Measurements from ENCODE around the gene CBFA2T2.
"Not testable (repeated sequence)": the region's sequence is repeated elsewhere in the genome, so short reads cannot be mapped to it uniquely, and the experiment has no call there.

Gene CBFA2T2

DNA sequence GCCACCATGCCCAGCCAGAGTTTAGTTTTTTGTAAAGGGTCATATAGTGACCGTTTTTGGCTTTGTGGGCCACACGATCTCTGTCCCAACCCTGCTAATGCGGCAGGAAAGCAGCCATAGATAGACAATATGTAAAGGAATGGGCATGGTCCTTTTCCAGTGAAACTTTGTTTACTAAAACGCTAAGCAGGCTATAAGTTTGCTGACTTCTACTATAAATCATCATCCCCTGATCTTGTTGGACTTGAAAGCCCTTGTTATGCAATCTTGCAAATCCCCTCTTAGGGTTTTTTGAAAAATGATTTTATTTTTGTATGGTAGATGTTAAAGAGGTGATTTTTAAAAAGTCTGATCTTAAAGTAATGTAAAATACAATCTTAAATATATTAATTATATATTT lies 63.6 kb downstream of the CBFA2T2 start:
- DNase-seq: no peak

DNA sequence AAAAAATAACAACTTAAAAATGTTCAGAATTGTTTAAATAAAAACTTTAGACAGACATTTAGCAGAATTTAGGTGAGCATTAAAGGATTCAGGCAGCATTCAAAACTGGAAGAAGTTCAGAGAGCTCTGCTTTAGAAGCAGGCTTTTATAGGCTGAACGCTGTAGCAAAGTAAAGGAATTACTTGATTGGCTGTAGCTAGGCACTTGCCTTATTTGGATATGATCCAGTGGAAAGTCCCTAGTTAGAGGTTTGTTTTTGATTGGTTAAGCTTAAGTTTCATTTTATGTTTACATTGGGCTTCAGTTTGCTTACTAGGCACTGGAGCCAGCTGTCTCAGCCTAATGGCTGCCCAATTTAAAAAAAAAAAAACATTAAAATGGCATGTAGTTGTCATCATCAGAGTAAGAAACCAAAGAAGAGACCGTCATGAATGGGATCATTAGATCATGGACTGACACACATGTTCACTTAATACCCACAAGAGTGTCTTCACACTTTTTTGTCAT lies 65.1 kb downstream of the CBFA2T2 start:
- DNase-seq: peak; percentile 97

DNA sequence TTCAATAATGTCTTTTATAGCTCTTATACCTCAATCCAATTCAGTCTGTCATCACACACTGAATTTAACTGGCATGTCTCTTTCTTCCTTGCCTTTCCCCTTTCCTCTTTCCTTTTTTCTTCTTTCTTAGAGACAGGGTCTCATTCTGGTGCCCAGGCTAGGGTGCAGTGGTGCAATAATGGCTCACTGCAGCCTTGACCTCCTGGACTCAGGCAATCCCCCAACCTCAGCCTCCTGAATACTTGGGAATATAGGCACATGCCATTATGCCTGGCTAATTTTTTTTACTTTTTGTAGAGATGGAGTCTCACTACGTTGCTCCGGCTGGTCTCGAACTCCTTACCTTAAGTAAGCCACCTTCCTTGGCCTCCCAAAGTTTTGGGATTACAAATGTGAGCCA lies 65.9 kb downstream of the CBFA2T2 start:
- DNase-seq: no peak

DNA sequence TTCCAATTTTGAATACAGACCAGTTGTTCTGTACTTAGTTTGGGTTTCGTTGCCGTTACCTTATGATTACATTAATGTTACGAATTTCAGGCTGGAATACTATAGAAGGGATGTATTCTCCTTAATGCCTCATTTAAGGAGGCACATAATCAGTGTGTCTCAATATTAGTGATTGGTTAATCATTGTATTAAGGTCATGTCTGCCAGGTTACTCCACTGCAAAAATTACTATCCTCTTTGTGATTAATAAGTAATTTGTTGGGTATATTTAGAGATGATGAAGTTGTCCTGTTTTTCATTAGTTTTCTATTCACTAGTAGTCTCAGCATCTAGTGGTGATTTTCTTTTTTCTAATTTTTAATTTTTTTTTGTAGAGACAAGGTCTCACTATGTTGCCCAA lies 66.3 kb downstream of the CBFA2T2 start:
- no peak for DNase-seq

DNA sequence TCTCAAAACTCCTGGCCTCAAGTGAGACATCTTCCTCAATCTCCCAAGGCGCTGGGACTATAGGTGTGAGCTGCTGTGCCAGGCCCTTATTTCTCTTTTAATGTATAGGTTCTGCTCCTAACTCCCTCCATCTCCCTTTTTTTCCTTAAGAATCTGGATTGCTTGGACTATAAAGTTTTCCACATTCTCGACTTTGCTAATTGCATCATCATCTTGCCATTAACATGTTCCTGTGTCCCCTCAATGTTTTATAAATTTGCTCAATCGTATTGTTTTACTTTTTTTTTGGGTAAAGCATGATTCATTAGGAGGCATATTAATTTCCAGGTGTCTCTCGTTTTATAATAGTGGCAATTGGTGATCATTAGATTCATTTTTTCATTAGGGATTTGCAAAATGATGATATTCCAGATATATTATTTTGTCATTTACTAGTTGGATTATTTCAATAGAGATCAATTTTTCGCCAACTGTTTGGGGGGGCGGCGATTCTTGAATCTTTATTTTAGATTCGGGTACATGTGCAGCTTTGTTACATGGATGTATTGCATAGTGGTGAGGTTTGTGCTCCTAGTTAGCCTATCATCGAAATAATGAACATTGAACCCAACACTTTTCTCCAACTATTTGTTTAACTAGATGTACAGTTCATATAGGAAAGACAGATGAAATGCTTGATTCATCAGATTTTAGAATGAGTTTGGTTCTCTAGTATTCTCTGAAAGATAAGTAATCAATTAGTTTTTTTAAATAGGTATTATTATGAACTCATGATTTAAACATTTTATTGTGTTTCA lies 68.7 kb downstream of the CBFA2T2 start:
- DNase-seq: no peak

DNA sequence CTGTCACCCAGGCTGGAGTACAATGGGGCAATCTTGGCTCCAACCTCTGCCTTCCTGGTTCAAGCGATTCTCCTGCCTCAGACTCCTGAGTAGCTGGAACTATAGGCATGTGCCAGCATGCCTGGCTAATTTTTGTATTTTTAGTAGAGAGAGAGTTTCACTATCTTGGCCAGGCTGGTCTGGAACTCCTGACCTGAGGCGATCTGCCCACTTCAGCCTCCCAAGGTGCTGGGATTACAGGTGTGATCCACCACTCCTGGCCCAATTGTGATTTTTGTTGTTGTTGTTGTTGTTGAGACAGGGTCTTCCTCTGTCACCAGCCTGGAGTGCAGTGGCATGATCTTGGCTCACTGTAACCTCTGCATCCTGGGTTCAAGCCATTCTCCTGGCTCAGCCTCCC lies 69.3 kb downstream of the CBFA2T2 start:
- DNase-seq: no peak

DNA sequence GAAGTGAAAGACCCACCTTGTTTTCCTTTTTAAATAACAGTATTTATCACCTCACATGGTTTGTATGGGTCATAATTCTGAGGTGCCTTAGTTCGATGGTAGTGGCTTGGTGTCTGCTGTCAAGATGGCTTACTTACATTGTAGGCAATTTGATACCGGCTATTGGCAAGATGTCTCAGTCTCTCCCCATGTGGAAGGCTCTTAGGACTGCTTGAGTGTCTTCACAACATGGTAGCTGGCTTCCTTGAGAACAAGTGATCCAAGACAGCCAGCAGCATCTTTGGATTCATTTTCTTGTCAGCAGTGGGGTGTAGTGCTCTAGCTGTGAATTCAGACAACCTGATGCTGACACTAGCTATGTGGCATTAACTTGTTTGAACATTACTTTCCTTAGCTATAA lies 70.1 kb downstream of the CBFA2T2 start:
- no peak for DNase-seq

DNA sequence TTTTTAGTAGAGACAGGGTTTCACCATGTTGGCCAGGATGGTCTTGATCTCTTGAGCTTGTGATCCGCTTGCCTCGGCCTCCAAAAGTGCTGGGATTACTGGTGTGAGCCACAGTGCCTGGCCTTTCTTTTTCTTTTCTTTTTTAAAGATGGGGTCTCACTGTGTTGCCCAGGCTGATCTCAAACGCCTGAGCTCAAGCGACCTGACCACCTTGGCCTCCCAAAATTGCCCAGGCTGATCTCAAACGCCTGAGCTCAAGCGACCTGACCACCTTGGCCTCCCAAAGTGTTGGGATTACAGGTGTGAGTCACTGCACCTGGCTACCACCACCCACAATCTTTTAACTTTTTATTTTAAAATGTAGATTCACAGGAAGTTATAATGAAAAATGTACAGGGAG lies 71.2 kb downstream of the CBFA2T2 start:
- not testable (repeated sequence) for DNase-seq

DNA sequence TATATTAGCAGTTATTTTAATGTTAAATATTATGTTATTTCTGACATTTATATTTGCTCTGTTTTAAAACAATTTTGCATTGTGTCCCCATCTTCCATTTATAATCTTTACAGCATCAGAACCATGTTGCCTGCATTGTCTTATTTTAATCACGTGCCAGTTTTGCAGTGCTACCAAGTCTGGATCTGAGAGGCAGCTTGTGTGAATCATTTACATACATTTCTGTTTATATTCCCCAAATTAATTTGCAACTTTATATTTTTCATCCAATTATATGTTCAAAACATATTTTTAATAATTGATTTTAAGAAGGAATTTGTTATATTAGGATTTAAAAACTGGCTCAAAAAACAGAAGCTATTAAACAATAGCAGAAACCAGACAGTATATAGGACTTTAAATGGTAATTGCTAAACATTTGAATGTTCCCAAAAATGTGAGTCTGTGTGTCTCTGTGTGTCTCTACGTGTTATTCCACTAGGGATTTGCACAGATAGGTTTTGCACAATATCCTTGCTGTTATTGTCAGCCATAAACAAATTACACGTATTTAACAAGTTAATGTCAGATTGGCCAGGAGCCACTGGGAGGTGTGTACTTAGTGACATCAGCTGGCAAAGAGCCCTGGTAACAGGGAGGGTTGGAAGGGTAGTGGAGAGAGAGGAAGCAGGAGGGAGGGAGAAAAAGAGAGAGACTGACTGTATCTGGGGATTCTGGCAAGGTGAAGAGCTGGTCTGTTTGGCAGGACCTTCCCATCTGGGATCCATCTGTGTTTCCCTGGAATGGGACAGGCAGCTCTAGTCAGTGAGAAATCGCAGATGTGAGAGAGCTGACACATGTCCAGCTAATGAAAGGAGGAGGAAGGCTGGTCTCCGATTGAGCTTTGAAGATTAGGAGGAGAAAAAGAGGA lies 72.1 kb downstream of the CBFA2T2 start:
- peak; percentile 87 for DNase-seq

DNA sequence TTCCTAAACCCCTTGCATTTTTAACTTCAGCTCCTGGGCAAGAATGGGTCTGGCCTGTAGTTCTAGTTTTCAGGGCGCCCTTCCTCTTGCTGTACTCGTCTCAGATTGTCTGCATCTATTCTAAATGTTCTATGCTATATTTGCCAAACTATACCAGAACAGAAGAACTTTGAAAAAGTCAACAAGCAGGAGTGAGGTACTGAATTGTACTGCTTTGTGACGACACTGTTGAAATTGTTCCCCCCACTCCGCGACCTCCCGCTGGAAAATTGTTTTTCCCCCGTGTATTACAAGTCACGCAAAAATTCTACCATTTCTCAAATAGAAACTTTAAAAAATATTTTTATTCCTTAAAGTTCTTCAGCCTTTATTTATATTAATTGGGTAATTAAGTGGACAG lies 73.9 kb downstream of the CBFA2T2 start:
- DNase-seq: no peak

DNA sequence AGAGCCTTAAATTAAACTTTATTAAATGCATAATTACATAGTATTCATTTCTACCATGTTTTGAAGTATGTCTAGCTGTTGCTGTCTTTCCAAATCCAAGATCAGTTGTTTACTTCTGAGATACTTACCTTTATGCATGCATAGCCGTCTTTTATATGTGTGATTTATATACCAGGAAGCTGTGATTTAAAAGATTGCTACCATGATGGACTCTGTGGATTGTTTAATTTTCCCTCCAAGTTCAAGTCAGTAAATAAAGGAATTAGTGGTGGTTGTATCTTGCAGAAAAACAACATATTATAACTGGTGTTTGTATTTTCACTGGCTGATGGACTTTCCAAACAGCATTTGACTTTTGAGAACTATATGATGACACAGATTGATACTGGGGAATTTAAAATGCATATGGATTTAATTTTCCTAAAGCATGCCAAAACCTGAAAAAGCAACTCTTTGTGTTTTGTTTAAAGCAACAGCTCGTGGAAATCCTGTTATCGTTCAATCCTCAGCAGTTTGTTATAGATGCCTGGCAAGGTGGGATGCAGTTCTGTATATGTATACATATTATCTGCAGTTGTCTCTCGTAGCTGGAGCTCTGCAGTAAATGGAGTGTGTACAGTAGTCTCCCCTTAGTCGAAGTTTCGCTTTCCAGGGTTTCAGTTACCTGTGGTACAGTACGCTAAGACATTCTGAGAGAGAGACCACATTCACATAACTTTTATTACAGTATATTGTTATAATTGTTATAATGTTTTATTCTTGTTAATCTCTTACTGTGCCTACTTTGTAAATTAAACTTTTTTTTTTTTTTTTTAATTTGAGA lies 77.1 kb downstream of the CBFA2T2 start:
- peak; percentile 50 for DNase-seq

DNA sequence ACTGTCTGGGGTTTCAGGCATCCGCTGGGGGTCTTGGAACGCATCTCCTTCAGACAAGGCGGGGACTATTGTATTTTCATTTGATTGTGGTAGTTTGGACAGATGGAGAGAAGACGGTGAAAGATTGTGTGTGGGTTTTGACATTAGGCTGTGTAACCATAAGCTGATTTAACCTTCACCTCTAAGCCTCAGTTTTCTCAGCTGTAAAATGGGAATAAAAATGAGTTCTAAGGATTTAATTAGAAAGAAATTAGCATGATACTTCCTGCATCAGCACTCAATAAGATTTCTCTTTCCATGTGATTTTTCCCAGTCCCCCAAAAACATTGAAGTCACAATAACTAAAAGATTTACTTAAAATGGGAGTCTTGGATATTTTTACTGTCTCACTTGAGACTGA lies 78.1 kb downstream of the CBFA2T2 start:
- DNase-seq: no peak

DNA sequence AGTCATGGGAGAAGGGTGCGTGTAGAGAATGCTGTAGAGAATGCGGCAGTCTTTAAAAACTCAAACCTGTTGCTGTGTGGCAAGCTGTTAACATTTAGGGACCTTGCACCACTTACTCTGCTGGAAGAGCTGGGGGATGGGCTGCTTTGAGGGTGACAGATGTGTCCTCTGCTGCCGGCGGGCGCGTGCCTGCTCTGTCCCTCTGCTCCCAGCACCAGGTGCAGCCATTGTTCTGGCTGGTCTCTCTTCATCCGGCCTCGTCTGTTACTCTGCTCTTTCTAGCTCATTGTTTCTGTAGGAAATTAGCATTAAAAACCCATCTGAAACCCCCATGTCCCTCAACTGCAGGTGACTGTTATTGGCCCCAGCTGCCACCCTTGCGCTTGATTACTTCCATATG lies 78.5 kb downstream of the CBFA2T2 start:
- DNase-seq: peak; percentile 95

DNA sequence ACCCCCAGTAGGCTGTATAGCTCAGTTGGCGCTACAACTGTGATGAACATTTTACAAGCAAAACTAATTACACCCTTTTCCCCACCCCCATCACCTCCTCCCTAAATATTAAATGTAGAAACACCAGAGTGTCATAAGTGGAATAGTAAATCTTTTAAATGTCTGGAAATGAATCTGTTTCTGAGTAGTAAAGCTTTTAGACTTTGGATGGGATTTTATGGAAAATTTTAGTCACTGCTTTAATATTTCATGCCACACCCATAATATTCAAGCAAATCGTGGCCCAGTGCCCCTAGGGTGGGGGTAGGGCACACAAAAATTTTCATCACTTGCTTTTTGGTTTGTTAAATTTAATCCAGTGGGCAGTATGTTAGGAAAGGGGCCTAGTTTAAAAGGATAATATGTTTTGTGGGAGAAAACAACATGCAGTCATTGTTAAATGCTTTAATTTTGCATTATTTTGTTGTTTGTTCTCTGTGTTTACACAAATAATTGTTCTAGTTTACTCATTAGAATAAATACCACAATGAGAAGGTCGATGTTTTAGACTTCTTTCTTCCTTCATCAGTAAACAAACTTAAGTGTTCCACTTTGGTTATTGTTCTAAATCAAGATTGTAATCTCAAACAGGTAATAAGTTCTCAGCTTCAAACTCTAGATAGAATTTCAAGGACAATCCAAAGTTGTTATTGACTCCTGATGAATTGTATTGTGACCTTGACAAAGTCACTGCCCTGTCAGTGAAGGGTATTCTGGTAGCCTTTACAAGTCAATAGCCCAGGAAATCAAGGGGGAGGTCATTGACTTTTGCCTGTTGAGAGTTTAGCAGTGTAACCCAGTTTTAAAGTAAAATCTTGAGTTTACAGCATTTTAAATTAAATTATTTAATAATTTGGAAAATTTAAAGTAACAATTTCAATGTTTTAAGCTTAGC lies 79.2 kb downstream of the CBFA2T2 start:
- no peak for DNase-seq

DNA sequence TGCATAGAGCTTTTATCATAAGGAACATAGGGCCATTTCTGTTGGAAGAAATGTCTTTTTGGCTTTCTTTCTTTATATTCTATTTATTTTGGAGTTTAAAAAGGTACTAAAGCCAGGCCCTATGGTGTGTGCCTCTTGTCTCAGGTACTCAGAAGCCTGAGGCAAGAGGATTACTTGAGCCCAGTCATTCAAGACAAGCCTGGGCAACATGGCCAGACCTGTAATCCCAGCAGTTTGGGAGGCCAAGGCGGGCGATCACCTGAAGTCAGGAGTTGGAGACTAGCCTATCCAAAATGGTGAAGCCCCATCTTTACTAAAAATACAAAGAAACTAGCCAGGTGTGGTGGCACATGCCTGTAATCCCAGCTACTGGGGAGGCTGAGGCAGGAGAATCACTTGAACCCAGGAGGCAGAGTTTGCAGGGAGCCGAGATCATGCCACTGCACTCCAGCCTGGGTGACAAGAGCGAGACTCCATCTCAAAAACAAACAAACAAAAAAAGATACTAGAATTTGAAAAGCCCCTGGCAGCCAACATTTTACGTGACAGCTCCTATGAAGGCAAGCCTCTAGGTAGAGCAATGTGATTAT lies 80.0 kb downstream of the CBFA2T2 start:
- DNase-seq: no peak

DNA sequence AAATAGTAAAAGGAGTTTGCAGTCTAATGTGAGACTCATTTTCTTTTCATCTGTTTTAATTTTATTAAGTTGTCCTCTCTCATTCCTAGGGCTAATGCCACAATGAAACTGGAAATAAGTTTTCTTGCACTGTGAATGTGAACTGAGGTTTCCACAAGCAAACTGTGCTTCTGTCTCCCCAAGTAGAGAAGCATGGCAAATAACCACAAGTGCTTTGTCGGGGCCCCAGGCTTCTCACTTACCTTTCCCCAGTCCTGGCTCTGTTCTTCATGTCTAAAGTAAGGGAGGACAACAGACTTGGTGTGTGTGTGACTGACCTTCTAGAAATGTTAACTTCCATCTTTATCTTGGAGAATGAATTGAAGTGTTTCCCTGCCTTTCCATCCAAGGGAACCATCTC lies 80.8 kb downstream of the CBFA2T2 start:
- no peak for DNase-seq

DNA sequence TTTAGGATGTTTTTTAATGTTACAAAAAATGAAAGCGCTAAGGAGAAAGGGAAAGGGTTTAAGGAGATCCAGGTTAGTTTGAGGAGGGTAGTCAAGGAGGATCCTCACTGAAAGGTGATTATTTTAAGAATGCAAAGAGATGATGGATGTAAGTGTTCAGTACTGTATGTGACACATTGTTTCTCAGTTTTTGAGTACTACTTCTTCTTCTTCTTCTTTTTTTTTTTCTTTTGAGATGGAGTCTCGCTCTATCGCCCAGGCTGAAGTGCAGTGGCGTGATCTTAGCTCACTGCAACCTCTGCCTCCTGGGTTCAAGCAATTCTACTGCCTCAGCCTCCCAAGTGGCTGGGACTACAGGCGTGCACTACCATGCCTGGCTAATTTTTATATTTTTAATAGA lies 83.4 kb downstream of the CBFA2T2 start:
- DNase-seq: not testable (repeated sequence)

DNA sequence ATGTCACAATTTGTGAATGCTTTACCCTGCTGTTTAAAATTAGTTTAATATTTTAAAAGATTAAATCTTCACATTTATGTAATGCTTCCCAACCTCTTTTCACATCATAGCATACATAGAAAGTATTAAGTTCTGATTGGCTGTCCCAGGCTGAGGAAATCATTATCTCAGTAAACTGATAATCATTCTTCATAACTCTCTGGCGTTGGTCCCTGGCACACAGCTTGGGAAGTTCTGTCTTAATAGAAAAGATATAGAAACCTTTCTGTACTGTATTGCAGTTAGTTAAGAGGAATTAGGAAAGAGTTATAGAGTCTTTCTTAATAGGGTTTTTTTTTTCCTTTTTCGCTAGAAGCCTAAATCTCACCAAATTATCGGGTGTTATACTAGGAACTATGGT lies 85.4 kb downstream of the CBFA2T2 start:
- DNase-seq: no peak

DNA sequence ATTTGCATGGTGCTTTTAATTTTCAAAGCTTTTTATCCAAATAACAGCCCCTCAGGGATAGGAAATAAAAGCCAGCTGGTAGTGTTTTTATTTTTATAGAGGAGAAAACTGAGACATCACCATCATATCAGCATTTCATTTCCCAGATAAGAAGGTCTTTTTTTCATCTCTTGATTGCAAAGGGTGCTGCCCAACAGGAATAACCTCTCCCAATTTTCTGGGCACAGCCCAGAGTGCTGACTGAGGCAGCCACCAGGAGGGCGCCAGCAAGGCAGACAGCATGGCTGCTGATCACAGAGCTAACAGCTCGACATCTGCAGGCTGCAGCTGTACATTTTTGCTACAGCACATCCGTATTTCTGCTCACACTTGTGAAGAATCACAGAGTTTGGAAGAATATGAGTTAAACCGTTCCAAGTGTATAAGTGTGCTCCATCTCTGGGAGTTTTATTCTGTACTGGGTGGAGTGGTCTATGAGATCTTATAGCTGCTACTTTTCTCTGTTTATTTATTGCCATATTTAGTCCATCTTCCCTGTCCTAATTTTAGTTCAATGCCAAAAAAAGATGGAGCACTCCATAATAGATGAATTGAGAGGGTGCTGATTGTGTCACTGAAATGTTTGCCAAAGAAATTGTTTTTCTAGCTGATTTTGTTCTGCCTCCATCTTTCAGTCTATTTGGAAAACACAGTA lies 86.7 kb downstream of the CBFA2T2 start:
- no peak for DNase-seq

DNA sequence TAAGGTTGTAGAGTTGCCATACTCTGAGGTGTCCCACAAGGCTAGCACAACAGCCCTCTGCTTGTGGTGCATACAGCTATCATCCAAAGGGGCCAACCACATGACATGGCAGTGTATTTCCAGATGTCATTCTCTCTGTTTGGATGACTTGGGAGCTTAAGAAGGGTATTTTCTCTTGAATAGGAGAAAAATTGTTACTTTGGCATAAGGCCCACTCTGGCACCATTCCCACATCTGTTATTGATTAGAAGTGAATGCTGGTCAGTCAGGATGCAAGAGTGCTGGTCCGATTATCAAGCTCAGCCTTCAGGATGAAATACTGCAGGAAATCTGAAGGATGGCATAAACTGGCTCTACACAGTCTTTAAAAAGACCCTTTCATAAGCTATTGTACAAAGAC lies 88.6 kb downstream of the CBFA2T2 start:
- no peak for DNase-seq

DNA sequence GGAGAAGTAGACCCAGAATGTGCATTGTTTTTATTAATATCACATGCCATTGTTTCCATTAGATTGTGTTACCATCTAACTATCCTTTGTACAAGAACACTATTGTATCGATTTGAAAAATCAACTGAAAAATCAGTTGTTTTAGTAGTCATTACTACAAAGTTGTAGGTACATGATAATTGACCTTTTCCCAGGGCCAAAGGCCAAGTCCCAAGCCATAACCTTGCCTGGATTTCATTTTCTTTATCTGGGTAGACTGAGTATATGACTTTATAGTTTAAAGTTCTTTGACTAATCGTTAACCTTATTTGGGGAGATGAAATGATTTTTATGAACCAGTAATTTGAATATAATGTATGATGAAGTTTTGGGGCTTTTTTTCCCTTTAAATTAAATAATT lies 93.2 kb downstream of the CBFA2T2 start:
- no peak for DNase-seq

Data from NCI-H510A treated with DMSO at 0.1 percent for 48 hours (cell line).